Frontal cortex (tissue), 4 donors: ENCODE results near the gene LRP2. TPM values are rescaled to one million over a fixed set of nuclear protein-coding genes. Genes with fewer than 3 reads are reported as not detected.
"Not testable (repeated sequence)": the region's sequence is repeated elsewhere in the genome, so short reads cannot be mapped to it uniquely, and the experiment has no call there.

Experiments
- DNase-seq, 2 donors: peaks; one replicate each; pipeline ENCODE4 v3.0.0; 2012; ENCODE audit warnings: low spot score in 2 of 2
- FAIRE-seq: peaks from 2 replicates; lab custom pipeline; 2012; peaks lifted over from hg19 to GRCh38; lab: Jason Lieb, UNC
- total RNA-seq: library from RNA; depleted of rRNA; stranded (reverse); fragments of >200 nt; gene quantifications from one replicate; pipeline ENCODE4 v1.2.3, GENCODE V29; 2014
- donor health status: control.
- donor health status: control.
- donor health status: control.

LRP2 gene
- 0.82 TPM for total RNA-seq

DNA sequence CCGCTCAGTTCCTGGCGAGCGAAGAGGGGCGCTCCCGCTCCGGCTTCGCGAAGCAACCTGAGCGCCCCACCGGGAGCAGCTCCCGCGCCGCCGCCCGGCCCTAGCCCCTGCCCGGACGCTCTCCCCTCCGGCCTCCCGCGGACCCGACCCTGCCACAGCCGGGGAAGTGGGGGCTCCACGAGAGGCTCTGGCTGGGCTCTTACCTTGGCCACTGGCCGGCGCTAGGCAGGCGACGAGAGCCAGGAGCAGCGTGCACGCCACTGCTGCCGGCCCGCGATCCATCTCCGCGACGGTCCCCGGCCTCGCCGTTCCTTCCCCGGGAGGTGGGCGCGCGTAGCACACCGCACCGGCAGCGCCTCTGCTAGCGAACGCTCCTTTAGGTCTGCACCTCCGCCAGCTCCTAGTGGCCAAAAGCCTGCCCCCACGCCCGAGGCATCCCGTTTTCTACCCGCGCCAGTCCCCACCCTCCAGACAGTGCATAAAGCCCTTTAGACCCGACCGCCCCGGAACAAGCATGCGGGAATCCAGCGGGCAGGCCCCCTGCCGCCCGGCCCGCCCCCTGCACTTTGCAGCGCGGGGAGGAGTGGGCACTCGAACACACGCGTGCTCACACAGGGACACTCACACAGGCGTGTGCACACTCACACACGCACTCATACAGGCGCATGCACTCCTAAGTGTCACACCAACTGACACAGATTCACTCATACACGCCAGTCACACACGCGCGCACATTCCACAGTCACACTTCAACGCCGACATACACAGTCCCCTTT is at the start of gene LRP2:
Gene LRP2, minus strand, starts transcription at position 417 of the 776 bp plus-strand sequence. Its CDS starts 135 bp downstream, at position 282.
- DNase-seq (peak; percentile 16 to 48), FAIRE-seq (no peak)

DNA sequence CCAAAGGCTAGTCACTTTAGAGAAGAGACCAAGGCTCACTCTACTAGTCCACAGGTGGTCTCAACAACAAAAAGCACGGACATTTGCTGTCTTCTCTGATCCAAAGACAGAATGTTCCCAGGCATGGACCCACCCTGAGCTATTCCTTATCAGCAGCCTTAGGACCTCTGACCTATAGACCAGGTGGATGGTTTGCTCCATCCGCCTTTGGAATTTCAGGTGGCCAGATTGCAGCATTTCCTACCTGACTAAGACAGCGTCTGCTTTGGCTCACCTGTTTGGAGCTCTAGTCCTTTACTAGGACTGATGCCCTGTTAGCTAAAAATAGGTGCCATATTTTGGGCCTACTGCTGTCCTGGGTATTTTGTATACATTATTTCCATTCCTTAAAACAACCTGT is 44.6 kb upstream of the LRP2 start:
- no peak for FAIRE-seq
- no peak for DNase-seq

- FAIRE-seq, DNase-seq: not testable (repeated sequence)
These were observed 37.2 kb upstream of the LRP2 start for GRCh38 chr2:169399491-169399890.

GRCh38 chr2:169397697-169398096 is 35.4 kb upstream of the LRP2 start:
- FAIRE-seq, result peak; percentile 90
- peak; percentile 11 to 36 for DNase-seq

GRCh38 chr2:169395821-169396374 is 33.6 kb upstream of the LRP2 start:
- DNase-seq (no peak), FAIRE-seq (no peak)

DNA sequence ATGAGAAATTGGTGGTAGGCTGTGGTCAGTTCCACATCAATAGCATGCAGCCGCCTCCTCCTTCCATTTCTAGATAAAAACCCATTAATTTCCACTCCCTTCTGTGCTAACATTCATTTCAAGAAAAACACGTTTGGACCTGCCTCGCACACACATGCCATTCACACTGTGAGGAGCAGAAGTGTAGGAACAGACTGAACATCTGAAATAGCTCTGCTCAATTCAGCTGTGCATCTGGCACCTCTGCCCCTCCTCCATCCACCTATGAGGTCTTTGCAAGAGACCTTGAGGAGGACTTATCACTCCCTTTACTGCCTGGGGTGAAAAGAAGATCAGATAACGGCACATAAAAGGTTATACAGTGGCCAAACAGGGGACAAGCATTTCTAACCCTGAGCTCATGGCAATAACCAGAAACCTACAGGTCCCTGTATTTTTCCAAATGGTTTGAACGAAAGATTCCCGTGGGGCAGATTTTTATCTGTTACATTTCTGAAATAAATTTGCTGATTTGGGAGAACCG is 30.8 kb upstream of the LRP2 start:
- FAIRE-seq (no peak), DNase-seq (no peak)

DNA sequence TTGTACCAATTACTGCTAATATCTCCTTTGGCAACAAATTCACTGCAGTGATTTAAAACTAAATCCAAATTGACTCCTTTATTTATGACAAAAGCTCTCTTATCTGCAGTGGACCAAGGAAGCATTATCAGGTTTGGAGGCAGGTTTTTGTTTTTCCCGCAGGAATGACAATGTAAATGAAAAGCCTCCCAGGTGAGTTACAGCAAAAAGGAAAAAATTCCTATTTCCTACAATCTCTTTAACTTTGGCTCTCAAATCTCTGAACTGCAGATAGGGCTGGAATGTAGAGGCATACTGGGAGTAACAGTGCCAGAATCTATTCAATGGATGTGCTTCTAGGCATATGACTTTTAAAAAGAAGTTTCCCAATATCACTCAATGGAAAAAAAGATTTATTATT is 28.9 kb upstream of the LRP2 start:
- no peak for FAIRE-seq
- DNase-seq, result no peak

GRCh38 chr2:169388161-169388560 is 25.8 kb upstream of the LRP2 start:
- FAIRE-seq (no peak), DNase-seq (no peak)

DNA sequence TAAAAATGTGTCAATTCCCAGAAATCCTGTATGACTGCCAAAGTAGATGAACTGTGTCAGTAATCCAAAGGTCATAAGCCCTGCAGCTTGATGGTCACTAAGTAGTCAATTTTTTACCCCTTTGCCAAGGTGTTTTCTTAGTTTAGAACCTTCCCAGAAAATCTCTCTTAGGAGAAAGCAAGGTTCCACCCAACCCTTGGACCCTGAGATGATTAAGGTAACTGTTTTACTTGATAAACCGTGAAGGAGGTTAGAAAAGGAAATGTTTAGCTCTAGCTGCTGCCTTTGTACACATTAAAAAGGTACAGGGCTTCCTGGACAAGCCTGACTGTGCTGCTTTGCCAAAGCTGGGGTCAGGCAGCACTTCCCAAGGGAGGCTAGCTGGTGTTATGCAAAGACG is 24.4 kb upstream of the LRP2 start:
- DNase-seq (no peak), FAIRE-seq (no peak)

- FAIRE-seq (no peak), DNase-seq (no peak)
These were observed 22.5 kb upstream of the LRP2 start for GRCh38 chr2:169384816-169385215.

- DNase-seq, result no peak
- no peak for FAIRE-seq
These were observed 10.2 kb upstream of the LRP2 start for GRCh38 chr2:169372561-169372960.

- no peak for FAIRE-seq
- no peak for DNase-seq
These were observed 3.7 kb upstream of the LRP2 start for GRCh38 chr2:169366066-169366465.

GRCh38 chr2:169365029-169365480 is 2.7 kb upstream of the LRP2 start:
- no peak for DNase-seq

DNA sequence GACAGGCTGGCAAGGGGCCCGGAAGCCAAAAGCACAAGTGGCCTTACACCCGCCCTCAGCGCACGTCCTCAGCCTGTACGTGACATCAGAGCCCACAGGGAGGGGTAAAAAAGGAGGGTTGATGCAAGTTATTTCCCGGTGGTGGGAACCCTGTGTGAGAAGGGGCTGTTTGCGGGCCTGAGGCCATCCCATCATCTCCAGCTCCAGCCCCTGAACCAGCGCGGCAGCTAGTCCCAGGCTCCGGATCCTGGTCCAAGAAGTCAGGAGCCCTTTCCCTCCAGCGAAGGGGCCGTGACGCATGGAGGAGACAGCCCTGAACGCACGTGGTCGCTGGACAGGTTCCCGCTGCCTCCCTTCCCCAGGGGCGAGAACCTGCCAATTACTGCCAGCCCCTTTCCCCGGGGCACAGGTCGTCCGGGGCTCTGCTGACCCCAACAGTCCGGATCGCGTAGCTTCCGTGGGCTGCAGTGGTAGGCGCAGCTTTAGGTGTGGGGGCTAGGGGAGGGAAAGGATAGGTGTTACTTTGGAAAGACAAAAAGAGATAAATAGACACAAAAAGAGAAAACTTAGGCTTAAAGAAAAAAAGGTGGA is 1.3 kb upstream of the LRP2 start:
- DNase-seq, result peak; percentile 48 to 70
- no peak for FAIRE-seq

More at GRCh38 chr2:169365029-169365480, 2.7 kb upstream of the LRP2 start:
- FAIRE-seq, result no peak

GRCh38 chr2:169362894-169363559 is 693 bp upstream of the LRP2 start:
- DNase-seq (no peak), FAIRE-seq (no peak)

- FAIRE-seq (no peak), DNase-seq (peak; percentile 28 to 47)
These were observed 622 bp downstream of the LRP2 start for GRCh38 chr2:169361706-169362117.

DNA sequence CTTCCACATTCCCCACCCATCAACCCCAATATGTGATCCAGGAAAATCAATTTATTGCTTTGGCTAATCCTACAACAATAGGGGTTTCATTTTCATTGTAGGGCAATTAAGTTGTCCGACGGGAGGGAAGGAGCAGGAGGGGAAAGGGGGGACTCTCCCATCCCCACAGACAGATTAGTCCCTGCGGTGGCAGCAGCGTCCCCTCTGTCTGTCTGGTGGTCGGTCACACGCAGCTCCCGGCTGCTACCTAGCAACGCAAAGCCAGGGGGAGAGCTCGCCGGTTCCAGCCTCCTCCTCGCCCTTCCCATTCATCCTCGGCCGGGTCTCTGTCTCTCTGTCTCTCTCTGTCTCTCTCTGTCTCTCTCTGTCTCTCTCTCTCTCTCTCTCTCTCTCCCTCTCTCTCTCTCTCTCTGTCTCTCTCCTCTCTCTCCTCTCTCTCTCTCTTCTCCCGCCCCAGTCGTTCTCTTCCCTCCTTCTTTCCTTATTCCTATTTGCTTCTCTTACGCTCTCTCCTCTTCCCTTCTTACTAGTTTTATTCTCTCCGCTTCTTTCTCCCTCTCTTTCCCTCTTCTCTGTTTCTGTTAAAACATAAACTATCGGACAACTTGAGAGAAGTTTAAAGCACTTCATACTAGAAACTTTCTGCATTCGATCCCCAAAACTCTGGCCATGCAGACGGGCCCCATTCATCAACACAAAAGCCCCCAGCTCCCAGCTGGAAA is 1.2 kb downstream of the LRP2 start:
- FAIRE-seq (no peak), DNase-seq (no peak)

- FAIRE-seq (no peak), DNase-seq (no peak)
These were observed 4.3 kb downstream of the LRP2 start for GRCh38 chr2:169358016-169358415.

- no peak for FAIRE-seq
- DNase-seq, result no peak
These were observed 8.1 kb downstream of the LRP2 start for GRCh38 chr2:169354244-169354643.

DNA sequence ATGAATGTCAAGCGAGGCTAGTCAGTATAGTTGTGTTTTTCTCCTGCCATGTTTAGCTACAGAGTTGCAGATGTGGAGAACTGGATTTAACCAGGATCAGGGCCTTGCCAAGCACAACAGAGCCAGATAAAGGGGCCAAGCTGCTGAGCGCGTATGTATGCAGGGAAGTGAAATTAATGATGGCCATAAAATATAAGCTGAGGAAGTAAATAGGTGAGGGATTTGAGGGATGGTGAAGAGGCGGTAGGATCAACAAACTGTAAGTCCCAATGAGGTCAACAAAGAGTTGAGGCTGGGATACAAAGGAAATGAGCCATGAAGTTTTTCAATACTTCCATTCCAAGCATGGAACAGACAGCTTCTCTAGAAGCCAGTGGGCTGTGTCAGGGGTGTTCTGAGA is 10.6 kb downstream of the LRP2 start:
- FAIRE-seq, result no peak
- DNase-seq, result no peak
